GM23248 (cell line): ENCODE results near the gene REXO4. TPM values are rescaled to one million over a fixed set of nuclear protein-coding genes. Genes with fewer than 3 reads are reported as not detected.

ENCODE experiments used
- DNase-seq: peaks from one replicate; pipeline ENCODE4 v3.0.0-alpha.2; 2015
- H2AFZ ChIP-seq: fragments of 200-600 bp; sonication (generic); 2 replicates; pipeline ENCODE4 v1.6.1; 2016; ENCODE audit warnings: antibody characterized with exemption
- H3F3A ChIP-seq: fragments of 200-600 bp; sonication (generic); 2 replicates; pipeline ENCODE4 v1.6.1; 2016; ENCODE audit warnings: mild to moderate bottlenecking, antibody characterized with exemption, mixed run types; ENCODE audit not compliant: insufficient read depth
- H3K27ac ChIP-seq: fragments of 200-600 bp; sonication (generic); 2 replicates; pipeline ENCODE4 v1.5.1; 2016; ENCODE audit warnings: mild to moderate bottlenecking
- H3K27me3 ChIP-seq: fragments of 200-600 bp; sonication (generic); replicated peaks from 2 replicates; pipeline ENCODE4 v1.6.1; 2016; ENCODE audit warnings: mild to moderate bottlenecking; ENCODE audit not compliant: insufficient read depth
- H3K36me3 ChIP-seq: fragments of 200-600 bp; sonication (generic); 2 replicates; pipeline ENCODE4 v1.6.1; 2016; ENCODE audit warnings: low read depth, mild to moderate bottlenecking
- H3K4me1 ChIP-seq: fragments of 200-600 bp; sonication (generic); 2 replicates; pipeline ENCODE4 v1.6.1; 2016; ENCODE audit warnings: mild to moderate bottlenecking; ENCODE audit not compliant: insufficient read depth
- H3K4me2 ChIP-seq: fragments of 200-600 bp; sonication (generic); one replicate; pipeline ENCODE4 v1.6.1; 2016; ENCODE audit warnings: mild to moderate bottlenecking; ENCODE audit not compliant: unreplicated experiment
- H3K4me3 ChIP-seq: fragments of 200-600 bp; sonication (generic); 2 replicates; pipeline ENCODE4 v1.5.1; 2016; ENCODE audit warnings: mild to moderate bottlenecking
- H3K79me2 ChIP-seq: fragments of 200-600 bp; sonication (generic); 2 replicates; pipeline ENCODE4 v1.6.1; 2016; ENCODE audit warnings: mild to moderate bottlenecking; ENCODE audit not compliant: insufficient read depth
- H3K9ac ChIP-seq: fragments of 200-600 bp; sonication (generic); 2 replicates; pipeline ENCODE4 v1.6.1; 2016; ENCODE audit warnings: mild to moderate bottlenecking
- H3K9me2 ChIP-seq: fragments of 200-600 bp; sonication (generic); 2 replicates; pipeline ENCODE4 v1.6.1; 2016; ENCODE audit warnings: mixed run types, mild to moderate bottlenecking, moderate library complexity; ENCODE audit not compliant: insufficient read depth
- H3K9me3 ChIP-seq: fragments of 200-600 bp; sonication (generic); one replicate; pipeline ENCODE4 v1.6.1; 2017; ENCODE audit warnings: low read depth
- H4K20me1 ChIP-seq: fragments of 200-600 bp; sonication (generic); 2 replicates; pipeline ENCODE4 v1.6.0; 2016; ENCODE audit not compliant: insufficient read depth
- EZH2 ChIP-seq: fragments of 200-600 bp; sonication (generic); IDR thresholded peaks from 2 replicates; pipeline ENCODE4 v1.6.1; 2018; ENCODE audit warnings: antibody characterized with exemption, mild to moderate bottlenecking; ENCODE audit not compliant: insufficient read depth, poor library complexity, severe bottlenecking
- EZH2phosphoT487 ChIP-seq: fragments of 200-600 bp; sonication (generic); IDR thresholded peaks from 2 replicates; pipeline ENCODE4 v1.6.1; 2018; ENCODE audit warnings: antibody characterized with exemption, moderate library complexity, mild to moderate bottlenecking, low read depth; ENCODE audit not compliant: insufficient read depth
- WGBS, 2 experiments: methylation state at CpG; one replicate each; pipeline ENCODE4 v1.1.6; 2015 to 2017; ENCODE audit warnings: low lambda C conversion rate in 2 of 2, low coverage in 1 of 2; ENCODE audit errors: missing lambda C conversion rate in 2 of 2; 5-methylcytosine and 5-hydroxymethylcytosine counted together
- in situ Hi-C: fragments of 300-500 bp; cut with MboI; formaldehyde crosslinking; loops from 2 replicates; pipeline ENCODE4 v1.15.0; 2020
- polyA plus RNA-seq: library from polyadenylated mRNA; unstranded; fragments of >200 nt; fragmentation: Nextera tagmentation; extraction: Ambion mirVana; gene quantifications from 2 replicates; pipeline ENCODE4 v1.2.1, GENCODE V29; 2016
- total RNA-seq: library from RNA; depleted of rRNA; stranded (reverse); fragments of >200 nt; shearing (Covaris generic); gene quantifications from 2 replicates; pipeline ENCODE4 v1.2.3, GENCODE V29; 2014

Gene REXO4
- total and polyA plus RNA-seq, 2 experiments from 2014 or later = 17.5 to 26.9 TPM

DNA sequence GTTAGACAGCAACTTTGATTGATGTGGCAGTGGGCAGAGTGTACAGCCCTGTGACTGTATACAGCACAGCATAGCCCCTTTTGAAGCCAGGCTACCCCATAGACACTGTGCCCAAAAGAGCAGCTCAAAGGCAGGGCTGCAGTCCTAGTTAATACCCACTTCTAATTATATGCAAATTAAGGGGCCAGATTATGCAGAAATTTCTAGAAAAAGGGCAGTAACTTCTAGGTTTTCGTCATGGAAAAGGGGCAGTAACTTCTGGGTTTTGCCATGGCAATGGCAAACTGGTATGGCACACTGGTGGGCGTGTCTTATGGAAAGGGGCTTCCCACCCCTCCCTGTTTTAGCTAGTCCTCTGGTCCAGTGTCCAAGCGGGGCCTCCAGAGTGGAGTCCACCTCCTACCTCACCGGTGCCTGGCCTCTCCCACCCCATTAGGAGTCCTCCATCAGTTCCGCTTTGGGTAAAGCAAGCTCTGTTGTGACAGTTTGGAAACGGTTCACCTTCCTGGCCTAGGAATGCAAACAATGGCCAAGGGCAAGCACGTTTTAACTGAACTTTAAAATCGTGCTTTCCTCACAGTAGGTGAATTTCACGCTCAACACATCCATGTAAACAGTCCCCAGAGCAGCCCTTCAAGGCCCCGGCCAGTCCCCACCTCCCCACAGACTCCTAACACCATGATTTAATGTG is 10.0 kb upstream of the REXO4 start:
- Histone ChIP-seq H3K9me2 (no peaks in the 10 kb centered on the region), H4K20me1 (no peaks in the 10 kb centered on the region), H3K9ac (no peak overlapping the region), H3K9me3 (no peaks in the 10 kb centered on the region), H3K4me2 (no peak overlapping the region), H3K79me2 (no peaks in the 10 kb centered on the region), H3K4me1 (no peaks in the 10 kb centered on the region), H3K4me3 (no peak overlapping the region), H3K27ac (no peak overlapping the region), H2AFZ (no peak overlapping the region), H3K36me3 (no peaks in the 10 kb centered on the region), H3K27me3 (peaks cover 7% of the 10 kb centered on the region; the same call in 1 of the 2 replicates), H3F3A (no peaks in the 10 kb centered on the region)
- no peak for TF ChIP-seq EZH2phosphoT487
- no peak for TF ChIP-seq EZH2
- WGBS, 2 experiments = 72% methylated on average over 10 of the region's 10 CpGs
- no peak for DNase-seq
- in situ Hi-C loops = no loop called here

DNA sequence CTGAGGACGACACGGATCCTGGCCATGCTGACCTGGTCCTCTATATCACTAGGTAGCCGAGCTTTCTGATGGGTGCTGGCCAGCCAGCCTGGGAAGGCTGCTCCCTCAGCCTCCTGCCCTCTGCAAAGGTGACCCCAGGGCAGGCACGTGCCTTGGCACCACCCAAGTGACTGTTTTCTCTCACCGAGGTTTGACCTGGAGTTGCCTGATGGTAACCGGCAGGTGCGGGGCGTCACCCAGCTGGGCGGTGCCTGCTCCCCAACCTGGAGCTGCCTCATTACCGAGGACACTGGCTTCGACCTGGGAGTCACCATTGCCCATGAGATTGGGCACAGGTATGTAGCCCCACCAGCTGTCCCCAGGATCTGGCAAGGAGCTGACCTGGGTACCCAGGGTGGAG is 8.2 kb upstream of the REXO4 start:
- in situ Hi-C loops = no loop called here
- no peaks in the 10 kb centered on the region for H3K79me2 ChIP-seq
- no peaks in the 10 kb centered on the region for H4K20me1 ChIP-seq
- H3K4me1 ChIP-seq = no peaks in the 10 kb centered on the region
- no peak overlapping the region for H3K27ac ChIP-seq
- H3F3A ChIP-seq = no peaks in the 10 kb centered on the region
- WGBS, 2 experiments = 82 to 91% methylated on average over 11 of the region's 11 CpGs
- H3K9me3 ChIP-seq = no peaks in the 10 kb centered on the region
- no peaks in the 10 kb centered on the region for H3K36me3 ChIP-seq
- no peak for DNase-seq
- no peak overlapping the region for H3K4me2 ChIP-seq
- H3K4me3 ChIP-seq = no peak overlapping the region
- H2AFZ ChIP-seq = no peak overlapping the region
- H3K9me2 ChIP-seq = no peaks in the 10 kb centered on the region
- H3K9ac ChIP-seq = no peak overlapping the region
- TF ChIP-seq EZH2 (no peak), EZH2phosphoT487 (no peak)
- peaks cover 7% of the 10 kb centered on the region; the same call in 1 of the 2 replicates for H3K27me3 ChIP-seq

DNA sequence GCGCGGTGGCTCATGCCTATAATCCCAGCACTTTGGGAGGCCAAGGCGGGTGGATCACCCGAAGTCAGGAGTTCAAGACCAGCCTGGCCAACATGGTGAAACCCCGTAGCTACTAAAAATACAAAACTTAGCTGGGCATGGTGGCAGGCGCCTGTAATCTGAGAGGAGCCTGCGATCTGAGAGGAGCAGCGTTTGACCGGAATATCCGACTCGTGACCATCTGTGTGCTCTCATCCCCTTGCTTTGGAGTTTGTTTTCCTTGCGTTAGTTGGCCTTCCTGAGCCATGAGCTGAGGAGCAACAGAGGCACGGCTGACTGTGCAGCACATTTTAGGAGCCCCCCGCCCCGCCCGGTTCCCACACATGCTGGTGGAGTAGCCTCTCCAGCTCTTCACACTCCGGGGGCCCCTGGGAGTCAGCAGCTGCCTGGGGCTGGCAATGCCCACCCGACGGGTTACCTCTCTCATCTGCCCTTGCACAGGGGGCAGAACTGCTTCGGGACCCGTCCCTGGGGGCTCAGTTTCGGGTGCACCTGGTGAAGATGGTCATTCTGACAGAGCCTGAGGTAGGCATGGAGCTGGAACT is 7.3 kb upstream of the REXO4 start:
- H3K9me3 ChIP-seq = no peaks in the 10 kb centered on the region
- H3F3A ChIP-seq = 0 out of 2 replicates have a peak, but pooled peaks cover 6% of the 10 kb centered on the region
- H3K36me3 ChIP-seq = no peaks in the 10 kb centered on the region
- H3K4me3 ChIP-seq = no peak overlapping the region
- H3K4me2 ChIP-seq = no peak overlapping the region
- TF ChIP-seq EZH2 (no peak), EZH2phosphoT487 (no peak)
- in situ Hi-C loops = no loop called here
- H3K27me3 ChIP-seq = peaks cover 7% of the 10 kb centered on the region; the same call in 1 of the 2 replicates
- H3K27ac ChIP-seq = no peak overlapping the region
- no peak for DNase-seq
- no peak overlapping the region for H3K9ac ChIP-seq
- H2AFZ ChIP-seq = no peak overlapping the region
- no peaks in the 10 kb centered on the region for H4K20me1 ChIP-seq
- H3K9me2 ChIP-seq = no peaks in the 10 kb centered on the region
- no peaks in the 10 kb centered on the region for H3K4me1 ChIP-seq
- H3K79me2 ChIP-seq = no peaks in the 10 kb centered on the region
- WGBS, 2 experiments = 88 to 90% methylated on average over 21 to 22 of the region's 22 CpGs

DNA sequence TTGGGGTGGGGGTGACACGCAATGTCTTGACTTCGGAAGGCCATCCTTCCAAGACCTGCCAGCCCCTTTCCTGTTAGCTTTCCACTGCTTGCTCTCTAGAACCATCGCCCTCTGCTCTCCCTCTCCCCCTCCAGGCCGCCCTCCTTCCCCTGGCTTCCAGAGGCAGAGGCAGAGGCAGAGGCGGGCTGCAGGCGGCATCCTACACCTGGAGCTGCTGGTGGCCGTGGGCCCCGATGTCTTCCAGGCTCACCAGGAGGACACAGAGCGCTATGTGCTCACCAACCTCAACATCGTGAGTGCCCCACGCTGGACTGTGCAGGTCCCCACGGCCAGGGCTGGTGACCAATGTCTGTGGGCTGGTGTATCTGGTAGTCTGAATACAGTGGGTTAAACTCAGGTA is 6.4 kb upstream of the REXO4 start:
- in situ Hi-C loops = no loop called here

More for the DNA sequence above, 6.4 kb upstream of the REXO4 start:
- H3F3A ChIP-seq = 0 out of 2 replicates have a peak, but pooled peaks cover 8% of the 10 kb centered on the region
- no peak for DNase-seq
- no peaks in the 10 kb centered on the region for H3K9me2 ChIP-seq
- H2AFZ ChIP-seq = no peak overlapping the region
- no peaks in the 10 kb centered on the region for H3K4me1 ChIP-seq
- TF ChIP-seq EZH2 = no peak
- H3K9ac ChIP-seq = no peak overlapping the region
- no peaks in the 10 kb centered on the region for H3K79me2 ChIP-seq
- WGBS, 2 experiments = 95 to 96% methylated on average over 12 of the region's 12 CpGs
- H3K36me3 ChIP-seq = no peaks in the 10 kb centered on the region
- no peaks in the 10 kb centered on the region for H4K20me1 ChIP-seq
- H3K4me3 ChIP-seq = no peak overlapping the region
- no peaks in the 10 kb centered on the region for H3K9me3 ChIP-seq
- no peak overlapping the region for H3K4me2 ChIP-seq
- no peak overlapping the region for H3K27ac ChIP-seq
- peaks cover 7% of the 10 kb centered on the region; the same call in 1 of the 2 replicates for H3K27me3 ChIP-seq
